Left renal cortex interstitium (tissue), 4 donors: ENCODE measurements around the gene S100A12. TPM values are rescaled to one million over a fixed set of nuclear protein-coding genes. Genes with fewer than 3 reads are reported as not detected.

Experiments
- DNase-seq, 4 donors: peaks; one replicate each; pipeline ENCODE4 v3.0.0-alpha.2; 2013; ENCODE audit warnings: low read depth in 4 of 4, low spot score in 2 of 4, missing footprints in 1 of 4
- polyA plus RNA-seq, 4 donors: library from polyadenylated mRNA; unstranded; fragments of 120-200 nt; gene quantifications; one replicate each; pipeline ENCODE4 v1.2.1, GENCODE V29; 2013; ENCODE audit not compliant: insufficient read length in 4 of 4

Gene S100A12
- polyA plus RNA-seq, 4 donors = 0.35 to 3.9 (median 2.1) TPM

GRCh38 chr1:153337980-153338853 lies 37.2 kb downstream of the S100A12 start:
- no peak for DNase-seq

GRCh38 chr1:153336650-153337049 lies 38.8 kb downstream of the S100A12 start:
- DNase-seq = no peak

GRCh38 chr1:153333902-153334301 lies 41.5 kb downstream of the S100A12 start:
- no peak for DNase-seq

GRCh38 chr1:153324912-153325311 lies 50.5 kb downstream of the S100A12 start:
- DNase-seq = no peak

Other genes with a start within 250 kb of the S100A12 start
- not detected for gene SPRR2G, start 224.7 kb downstream of the S100A12 start, polyA plus RNA-seq
- gene LELP1, start 172.2 kb downstream of the S100A12 start, polyA plus RNA-seq = not detected
- gene PRR9, start 158.0 kb downstream of the S100A12 start, polyA plus RNA-seq = not detected
- not detected for gene LORICRIN, start 115.9 kb downstream of the S100A12 start, polyA plus RNA-seq
- not detected for gene PGLYRP3, start 62.7 kb downstream of the S100A12 start, polyA plus RNA-seq
- gene PGLYRP4, start 26.8 kb downstream of the S100A12 start, polyA plus RNA-seq = not detected
- gene S100A9, start 17.8 kb downstream of the S100A12 start, polyA plus RNA-seq = 10 to 100 TPM in 3 of 4 donors, 1 to 10 TPM in 1; 7.7 to 25.8 (median 17.0) TPM
- 10 to 100 TPM in 3 of 4 donors, 1 to 10 TPM in 1; 4.4 to 15.1 (median 12.9) TPM for gene S100A8, start 15.5 kb upstream of the S100A12 start, polyA plus RNA-seq
- not detected for gene S100A7A, start 40.9 kb upstream of the S100A12 start, polyA plus RNA-seq
- gene S100A7, start 85.0 kb upstream of the S100A12 start, polyA plus RNA-seq = under 1 TPM in 3 of 4 donors, not detected in 1; 0.32 to 0.87 (median 0.55) TPM
- 100 to 1,000 TPM; 184 to 308 (median 260) TPM for gene S100A6, start 160.4 kb upstream of the S100A12 start, polyA plus RNA-seq
- gene S100A5, start 165.3 kb upstream of the S100A12 start, polyA plus RNA-seq = 1 to 10 TPM in 2 of 4 donors, under 1 TPM in 2; 0.76 to 1.3 (median 1.1) TPM
- 10 to 100 TPM; 32.3 to 55.5 (median 47.8) TPM for gene S100A4, start 170.2 kb upstream of the S100A12 start, polyA plus RNA-seq
- gene S100A3, start 173.6 kb upstream of the S100A12 start, polyA plus RNA-seq = under 1 TPM in 3 of 4 donors, not detected in 1; 0.46 to 0.52 (median 0.47) TPM
- gene S100A2, start 190.2 kb upstream of the S100A12 start, polyA plus RNA-seq = 1 to 10 TPM; 6.0 to 9.8 (median 8.9) TPM
- 100 to 1,000 TPM in 3 of 4 donors, 10 to 100 TPM in 1; 94.1 to 126 (median 109) TPM for gene S100A16, start 237.5 kb upstream of the S100A12 start, polyA plus RNA-seq
- gene S100A14, start 240.7 kb upstream of the S100A12 start, polyA plus RNA-seq = 10 to 100 TPM; 16.6 to 27.0 (median 22.6) TPM